ENCODE data around the gene RNF10. TPM values are rescaled to one million over a fixed set of nuclear protein-coding genes. Genes with fewer than 3 reads are reported as not detected.
"Not testable (repeated sequence)": the region's sequence is repeated elsewhere in the genome, so short reads cannot be mapped to it uniquely, and the experiment has no call there.

The RNF10 gene
- total RNA-seq (100 to 1,000 TPM; 441 to 446 TPM), total RNA-seq (99.3 to 232 (median 143) reads per million in 172 experiments)
- 100 TPM for polyA plus RNA-seq (2013, experiment 1 of 2)
- polyA plus RNA-seq (2013, experiment 2 of 2) = 136 TPM

GRCh38 chr12:120534203-120534702, at the start of gene RNF10:
Gene RNF10 (plus strand): TSS chr12:120534356. CDS start chr12:120534812, 456 bp downstream.
- Mint-ChIP-seq H3K36me3 (ENCODE audit: low read depth) (peaks cover 53% of the 10 kb centered on the region), H3K27ac (peak within 1 kb of the TSS; percentile 91), H3K4me1 (ENCODE audit: low read depth) (peaks cover 62% of the 10 kb centered on the region), H3K9me3 (no peaks in the 10 kb centered on the region), H3K4me3 (peak within 1 kb of the TSS; percentile 91), H3K27me3 (no peaks in the 10 kb centered on the region)
- Histone ChIP-seq H3K9me3 (ENCODE audit: control insufficient read depth in 1 of 2, insufficient read depth in 1 of 2, low read length in 2 of 2) (no peaks in the 10 kb centered on the region), H3K27me3 (ENCODE audit: control insufficient read depth in 1 of 2, insufficient read depth in 2 of 2, low read length in 2 of 2) (no peaks in the 10 kb centered on the region), H3K27ac (ENCODE audit: low read depth in 1 of 2, low read length in 2 of 2) (peak within 1 kb of the TSS; percentile 66 to 89), H3K4me1 (ENCODE audit: insufficient read depth, low read length) (peaks cover 49% of the 10 kb centered on the region), H3K4me3 (ENCODE audit: low read length) (peak within 1 kb of the TSS; percentile 92), H3K36me3 (ENCODE audit: insufficient read depth, low read length) (peaks cover 7% of the 10 kb centered on the region)
- intact Hi-C loops (cut with DNase I, micrococcal nuclease) = loop anchor here in 1 of 2 experiments (1.0 to 5.0 kb wide), 3 partner anchors 37 to 97 kb away; partner anchors contain the start of genes COX6A1, DYNLL1 and POP5
- ChIA-PET CTCF (interaction anchor here (1.7 kb wide), 1 partner anchor 64 kb away, joined by 4 read pairs; the partner anchor contains the start of gene SRSF9), POLR2A (interaction anchor here (0.8 to 2.9 kb wide), 9 partner anchors 13 to 521 kb away, joined by 3 to 13 read pairs (median 4); partner anchors contain the start of genes COX6A1, DYNLL1, POP5 and RNU4-1)
- DNase-seq = peak; percentile 53 to 92 (median 68)
- no peak for TF ChIP-seq CTCF (IDR thresholded peaks at IDR 0.05)
- ATAC-seq (ENCODE audit: poor library complexity) = peak; percentile 65

- ATAC-seq (ENCODE audit: poor library complexity) = no peak
- Histone ChIP-seq H3K9me3 (ENCODE audit: control insufficient read depth in 1 of 2, insufficient read depth in 1 of 2, low read length in 2 of 2) (no peaks in the 10 kb centered on the region), H3K27ac (ENCODE audit: low read depth in 1 of 2, low read length in 2 of 2) (no peak overlapping the region)
Observed at GRCh38 chr12:120485961-120486881, 47.9 kb upstream of the RNF10 start.

GRCh38 chr12:120487552-120487951, 46.6 kb upstream of the RNF10 start:
- H3K27me3 ChIP-seq (ENCODE audit: control insufficient read depth in 1 of 2, insufficient read depth in 2 of 2, low read length in 2 of 2); CTCF ChIA-PET; H3K36me3 Mint-ChIP-seq (ENCODE audit: low read depth); DNase-seq; H3K4me1 ChIP-seq (ENCODE audit: insufficient read depth, low read length); H3K27ac ChIP-seq (ENCODE audit: low read depth in 1 of 2, low read length in 2 of 2); H3K4me3 Mint-ChIP-seq; intact Hi-C loops (cut with DNase I, micrococcal nuclease); H3K27me3 Mint-ChIP-seq; H3K27ac Mint-ChIP-seq; H3K36me3 ChIP-seq (ENCODE audit: insufficient read depth, low read length); POLR2A ChIA-PET; H3K4me3 ChIP-seq (ENCODE audit: low read length); H3K4me1 Mint-ChIP-seq (ENCODE audit: low read depth); H3K9me3 Mint-ChIP-seq; H3K9me3 ChIP-seq (ENCODE audit: control insufficient read depth in 1 of 2, insufficient read depth in 1 of 2, low read length in 2 of 2); ATAC-seq (ENCODE audit: poor library complexity): not testable (repeated sequence)

More at GRCh38 chr12:120485961-120486881, 47.9 kb upstream of the RNF10 start:
- Mint-ChIP-seq H3K27ac (no peak overlapping the region), H3K4me1 (ENCODE audit: low read depth) (peaks cover under 1% of the 10 kb centered on the region), H3K4me3 (no peak overlapping the region), H3K9me3 (no peaks in the 10 kb centered on the region), H3K36me3 (ENCODE audit: low read depth) (no peaks in the 10 kb centered on the region), H3K27me3 (no peaks in the 10 kb centered on the region)
- ChIA-PET POLR2A (no interaction called here), CTCF (no interaction called here)
- Histone ChIP-seq H3K4me1 (ENCODE audit: insufficient read depth, low read length) (peaks cover 9% of the 10 kb centered on the region), H3K27me3 (ENCODE audit: control insufficient read depth in 1 of 2, insufficient read depth in 2 of 2, low read length in 2 of 2) (no peaks in the 10 kb centered on the region), H3K4me3 (ENCODE audit: low read length) (no peak overlapping the region), H3K36me3 (ENCODE audit: insufficient read depth, low read length) (peaks cover 2% of the 10 kb centered on the region)
- TF ChIP-seq CTCF (IDR thresholded peaks at IDR 0.05) = no peak
- DNase-seq = no peak
- intact Hi-C loops (cut with DNase I, micrococcal nuclease) = no loop called here

Data from CD4-positive, alpha-beta T cell (primary cell).